H1 (cell line): ENCODE measurements around the gene INPP5A. TPM values are rescaled to one million over a fixed set of nuclear protein-coding genes. Genes with fewer than 3 reads are reported as not detected.

Experiments used
- CTCF ChIA-PET: fragments of 300-600 bp; sonication (Branson Sonifier 250); formaldehyde crosslinking; loops from one replicate; lab custom pipeline; 2021; ENCODE audit not compliant: partially characterized antibody; lab: Charles Lee
- POLR2A ChIA-PET: fragments of 300-600 bp; sonication (Branson Sonifier 250); formaldehyde crosslinking; loops from one replicate; lab custom pipeline; 2021; ENCODE audit warnings: inconsistent platforms; ENCODE audit not compliant: partially characterized antibody; lab: Charles Lee
- DNase-seq, 2 experiments: peaks; one replicate each; pipeline versions ENCODE4 v3.0.0 to v3.0.0-alpha.2; 2010 to 2022; ENCODE audit warnings: low spot score in 2 of 2, low read depth in 1 of 2, mixed read lengths in 1 of 2
- FAIRE-seq: peaks from 2 replicates; lab custom pipeline; 2011; peaks lifted over from hg19 to GRCh38; lab: Jason Lieb, UNC
- H2AFZ ChIP-seq: 2 replicates; pipeline ENCODE4 v1.8.1; 2012; ENCODE audit warnings: low read length, inconsistent platforms
- H2AK5ac ChIP-seq: 2 replicates; pipeline ENCODE4 v1.6.1; 2013; ENCODE audit warnings: low read depth, low read length
- H2BK120ac ChIP-seq: replicated peaks from 2 replicates; pipeline ENCODE3; 2013; ENCODE audit warnings: low read depth, low read length, inconsistent platforms
- H2BK12ac ChIP-seq: 2 replicates; pipeline ENCODE4 v1.6.1; 2013; ENCODE audit warnings: low read depth, low read length
- H2BK15ac ChIP-seq: 2 replicates; pipeline ENCODE4 v1.6.1; 2013; ENCODE audit warnings: low read length
- H2BK20ac ChIP-seq: 2 replicates; pipeline ENCODE4 v1.6.1; 2013; ENCODE audit warnings: low read length
- H2BK5ac ChIP-seq: 2 replicates; pipeline ENCODE4 v1.6.1; 2013; ENCODE audit warnings: low read depth, low read length
- H3K14ac ChIP-seq: 2 replicates; pipeline ENCODE4 v1.6.1; 2013; ENCODE audit warnings: inconsistent platforms; ENCODE audit not compliant: insufficient read length
- H3K18ac ChIP-seq: 2 replicates; pipeline ENCODE4 v1.6.1; 2013; ENCODE audit warnings: low read length; ENCODE audit errors: extremely low read depth
- H3K23ac ChIP-seq: 2 replicates; pipeline ENCODE4 v1.6.1; 2013; ENCODE audit warnings: inconsistent platforms; ENCODE audit not compliant: insufficient read length
- H3K23me2 ChIP-seq: 2 replicates; pipeline ENCODE4 v1.6.1; 2013; ENCODE audit warnings: low read depth, low read length
- H3K27ac ChIP-seq: 2 replicates; pipeline ENCODE4 v1.6.1; 2011; ENCODE audit warnings: low read depth, low read length, inconsistent platforms
- H3K27me3 ChIP-seq, 4 experiments: replicated peaks in 1 of 4; 1 replicate in 1 of 4; 2 replicates in 3 of 4; pipeline versions ENCODE4 v1.6.1 to v1.8.1; 2011 to 2013; ENCODE audit warnings: low read length in 3 of 4, mild to moderate bottlenecking in 3 of 4, inconsistent platforms in 2 of 4, mixed read lengths in 2 of 4, moderate library complexity in 1 of 4; ENCODE audit not compliant: control insufficient read depth in 3 of 4, insufficient read depth in 3 of 4; ENCODE audit errors: extremely low read depth in 1 of 4
- H3K36me3 ChIP-seq, 4 experiments: 2 replicates each; pipeline versions ENCODE4 v1.6.1 to v1.8.1; 2011 to 2013; ENCODE audit warnings: mild to moderate bottlenecking in 4 of 4, low read length in 3 of 4, moderate library complexity in 2 of 4, control low read depth in 1 of 4, inconsistent platforms in 1 of 4; ENCODE audit not compliant: insufficient read depth in 4 of 4, control insufficient read depth in 2 of 4
- H3K4ac ChIP-seq: replicated peaks from 2 replicates; pipeline ENCODE3; 2013; ENCODE audit warnings: low read length, low read depth, mixed read lengths, inconsistent platforms; ENCODE audit not compliant: insufficient read length
- H3K4me1 ChIP-seq, 4 experiments: replicated peaks in 1 of 4; 1 replicate in 1 of 4; 2 replicates in 3 of 4; pipeline versions ENCODE4 v1.6.1 to v1.8.1; 2011 to 2013; ENCODE audit warnings: low read length in 3 of 4, inconsistent platforms in 2 of 4, mixed read lengths in 1 of 4; ENCODE audit not compliant: insufficient read depth in 4 of 4, control insufficient read depth in 3 of 4
- H3K4me2 ChIP-seq, 2 experiments: 2 replicates each; pipeline versions ENCODE4 v1.6.1 to v1.8.1; 2011 to 2013; ENCODE audit warnings: low read depth in 2 of 2, low read length in 2 of 2, control low read depth in 1 of 2, inconsistent platforms in 1 of 2, mild to moderate bottlenecking in 1 of 2; ENCODE audit not compliant: insufficient read depth in 1 of 2
- H3K4me3 ChIP-seq, 4 experiments: fragments of 200-600, 300-600 bp in 1 of 4; sonication (generic), shearing (Covaris generic), sonication (Bioruptor Twin) in 1 of 4; 2 replicates each; pipeline versions ENCODE4 v1.5.1 to v1.8.1; 2011 to 2016; ENCODE audit warnings: low read length in 4 of 4, low read depth in 3 of 4, control low read depth in 2 of 4, inconsistent platforms in 2 of 4, mild to moderate bottlenecking in 2 of 4, mixed read lengths in 1 of 4, moderate library complexity in 1 of 4; ENCODE audit not compliant: insufficient read depth in 2 of 4; ENCODE audit errors: extremely low read depth in 1 of 4
- H3K56ac ChIP-seq: replicated peaks from 2 replicates; pipeline ENCODE3; 2013; ENCODE audit warnings: low read depth, mild to moderate bottlenecking, mixed read lengths, low read length, inconsistent platforms; ENCODE audit not compliant: insufficient read length
- H3K79me1 ChIP-seq: 2 replicates; pipeline ENCODE4 v1.6.1; 2013; ENCODE audit warnings: low read depth, low read length, control low read depth
- H3K79me2 ChIP-seq, 2 experiments: 2 replicates each; pipeline versions ENCODE4 v1.6.1 to v1.8.1; 2012 to 2013; ENCODE audit warnings: low read length in 2 of 2, mild to moderate bottlenecking in 2 of 2, inconsistent platforms in 1 of 2; ENCODE audit not compliant: insufficient read depth in 2 of 2, control insufficient read depth in 1 of 2
- H3K9ac ChIP-seq, 4 experiments: replicated peaks in 1 of 4; 1 replicate in 1 of 4; 2 replicates in 3 of 4; pipeline versions ENCODE4 v1.6.1 to v1.8.1; 2011 to 2013; ENCODE audit warnings: low read depth in 3 of 4, low read length in 3 of 4, control low read depth in 2 of 4, mild to moderate bottlenecking in 2 of 4, moderate library complexity in 2 of 4, inconsistent platforms in 1 of 4; ENCODE audit errors: extremely low read depth in 1 of 4
- H3K9me3 ChIP-seq, 2 experiments: 2 replicates each; pipeline versions ENCODE4 v1.6.1 to v1.8.1; 2012 to 2013; ENCODE audit warnings: mild to moderate bottlenecking in 2 of 2, moderate library complexity in 2 of 2, control low read depth in 1 of 2, inconsistent platforms in 1 of 2, low read depth in 1 of 2, low read length in 1 of 2, mixed read lengths in 1 of 2; ENCODE audit not compliant: insufficient read depth in 2 of 2
- H4K20me1 ChIP-seq, 2 experiments: replicated peaks in 1 of 2; 2 replicates each; pipeline versions ENCODE3 to v1.8.1; 2011 to 2013; ENCODE audit warnings: inconsistent platforms in 2 of 2, low read length in 2 of 2, mild to moderate bottlenecking in 1 of 2; ENCODE audit not compliant: insufficient read depth in 2 of 2, control insufficient read depth in 1 of 2
- H4K5ac ChIP-seq: 2 replicates; pipeline ENCODE4 v1.6.1; 2013; ENCODE audit warnings: low read length, low read depth, mixed read lengths, inconsistent platforms; ENCODE audit not compliant: insufficient read length
- H4K8ac ChIP-seq: 2 replicates; pipeline ENCODE4 v1.8.0; 2013; ENCODE audit warnings: mild to moderate bottlenecking, moderate library complexity, low read length, inconsistent platforms; ENCODE audit not compliant: insufficient read depth; ENCODE audit errors: extremely low read depth
- H4K91ac ChIP-seq: replicated peaks from 2 replicates; pipeline ENCODE3; 2013; ENCODE audit warnings: low read length, mixed read lengths, inconsistent platforms; ENCODE audit not compliant: insufficient read length
- RAD21 ChIP-seq, 2 experiments: IDR thresholded peaks in 1 of 2; conservative IDR thresholded peaks in 1 of 2; 2 replicates each; pipeline ENCODE4 v1.6.1; 2011; ENCODE audit warnings: low read depth in 2 of 2, low read length in 2 of 2, improper control_type of control experiment in 1 of 2, inconsistent platforms in 1 of 2, mild to moderate bottlenecking in 1 of 2, moderate library complexity in 1 of 2
- RFX5 ChIP-seq: IDR thresholded peaks from 2 replicates; pipeline ENCODE4 v1.6.1; 2011; ENCODE audit warnings: low read depth, low read length, improper control_type of control experiment, borderline replicate concordance
- WGBS, 2 experiments: shearing (Covaris generic) in 1 of 2; methylation state at CpG; one replicate each; pipeline versions ENCODE4 v1.1.6 to v1.1.7; 2013 to 2015; ENCODE audit warnings: low lambda C conversion rate in 2 of 2, mixed read lengths in 2 of 2, inconsistent platforms in 1 of 2, low coverage in 1 of 2, missing lambda C conversion rate in 1 of 2; ENCODE audit not compliant: insufficient replicate concordance in 2 of 2, insufficient coverage in 1 of 2, insufficient read length in 1 of 2; ENCODE audit errors: extremely low coverage in 1 of 2, missing lambda C conversion rate in 1 of 2; 5-methylcytosine and 5-hydroxymethylcytosine counted together
- polyA plus RNA-seq, 7 experiments: library from polyadenylated mRNA; depleted of rRNA in 3 of 7; stranded (reverse) in 5 of 7; unstranded in 2 of 7; fragments of >200 nt in 5 of 7; fragments of 200-250 nt in 2 of 7; gene quantifications; 1 replicate in 5 of 7; 2 replicates in 1 of 7; 4 replicates in 1 of 7; pipeline versions ENCODE4 v1.2.1 to v1.2.3, GENCODE V29; 2011 to 2013; ENCODE audit warnings: missing spikeins in 2 of 7, mixed read lengths in 2 of 7
- total RNA-seq: library from RNA; stranded (reverse); fragmentation: NEBNext Ultra II Directional; extraction: Animal tissue kit (Norgen Biotek cat#: 25700); gene quantifications from 2 replicates; pipeline ENCODE4 v1.2.1, GENCODE V29; 2021
- TF ChIP-seq, protein P1 (sequence below), 3 experiments: IDR thresholded peaks; 1 replicate in 2 of 3; 2 replicates in 1 of 3; pipeline versions ENCODE4 v1.5.1 to v1.6.1; 2011; ENCODE audit warnings: low read length in 3 of 3, mild to moderate bottlenecking in 3 of 3, inconsistent platforms in 2 of 3, low read depth in 1 of 3, moderate library complexity in 1 of 3; ENCODE audit not compliant: insufficient read depth in 1 of 3; ENCODE audit errors: control extremely low read depth in 1 of 3

Gene INPP5A
- total and polyA plus RNA-seq, 2 of the 8 experiments (the other 6 are each of a cell fraction or from before 2014, with no cell fraction given) = 19.7 to 27.5 TPM

DNA sequence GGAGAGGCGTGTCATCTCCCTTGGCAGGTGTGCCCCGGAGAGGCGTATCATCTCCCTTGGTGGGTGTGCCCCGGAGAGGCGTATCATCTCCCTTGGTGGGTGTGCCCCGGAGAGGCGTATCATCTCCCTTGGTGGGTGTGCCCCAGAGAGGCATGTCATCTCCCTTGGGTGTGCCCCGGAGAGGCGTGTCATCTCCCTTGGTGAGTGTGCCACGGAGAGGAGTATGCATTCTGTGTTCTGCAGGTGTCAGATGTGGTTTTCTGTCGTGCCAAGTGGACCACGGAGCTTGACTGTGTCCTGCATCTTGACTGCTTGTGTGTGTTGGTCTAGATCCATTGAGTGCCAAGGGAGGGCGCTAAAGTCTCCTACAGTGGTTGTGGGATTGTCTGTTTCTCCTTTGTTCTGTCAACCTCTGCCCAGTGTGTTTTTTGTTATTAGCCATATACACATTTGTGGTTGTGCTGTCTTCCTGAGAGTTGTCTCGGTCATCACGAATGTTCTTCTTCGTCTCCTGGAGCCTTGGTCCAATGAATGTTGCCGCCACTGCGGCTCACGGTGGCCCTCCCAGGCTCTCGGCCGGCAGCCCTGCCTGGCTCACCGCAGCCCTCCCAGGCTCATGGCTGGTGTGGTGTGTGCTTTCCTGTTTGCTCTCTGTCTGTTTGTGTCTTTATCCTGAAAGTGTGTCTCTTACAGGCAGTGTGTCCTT is 96.8 kb downstream of the INPP5A start:
- 83% methylated on average over 22 of the region's 22 CpGs; no CpG with 5 or more reads in 1 of the 2 experiments for WGBS, 2 experiments
- FAIRE-seq = peak; percentile 68
- TF ChIP-seq, protein P1, sequence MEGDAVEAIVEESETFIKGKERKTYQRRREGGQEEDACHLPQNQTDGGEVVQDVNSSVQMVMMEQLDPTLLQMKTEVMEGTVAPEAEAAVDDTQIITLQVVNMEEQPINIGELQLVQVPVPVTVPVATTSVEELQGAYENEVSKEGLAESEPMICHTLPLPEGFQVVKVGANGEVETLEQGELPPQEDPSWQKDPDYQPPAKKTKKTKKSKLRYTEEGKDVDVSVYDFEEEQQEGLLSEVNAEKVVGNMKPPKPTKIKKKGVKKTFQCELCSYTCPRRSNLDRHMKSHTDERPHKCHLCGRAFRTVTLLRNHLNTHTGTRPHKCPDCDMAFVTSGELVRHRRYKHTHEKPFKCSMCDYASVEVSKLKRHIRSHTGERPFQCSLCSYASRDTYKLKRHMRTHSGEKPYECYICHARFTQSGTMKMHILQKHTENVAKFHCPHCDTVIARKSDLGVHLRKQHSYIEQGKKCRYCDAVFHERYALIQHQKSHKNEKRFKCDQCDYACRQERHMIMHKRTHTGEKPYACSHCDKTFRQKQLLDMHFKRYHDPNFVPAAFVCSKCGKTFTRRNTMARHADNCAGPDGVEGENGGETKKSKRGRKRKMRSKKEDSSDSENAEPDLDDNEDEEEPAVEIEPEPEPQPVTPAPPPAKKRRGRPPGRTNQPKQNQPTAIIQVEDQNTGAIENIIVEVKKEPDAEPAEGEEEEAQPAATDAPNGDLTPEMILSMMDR (IDR thresholded peaks at IDR 0.05; ENCODE audit: control extremely low read depth in 1 of 3, insufficient read depth in 1 of 3, low read depth in 1 of 3, low read length in 3 of 3) = peak; percentile 48 to 71 (median 55)
- TF ChIP-seq RFX5 (no peak), RAD21 (IDR thresholded peaks at IDR 0.05 in 1 of 2, conservative IDR thresholded peaks at IDR 0.05 in 1 of 2; ENCODE audit: low read depth in 2 of 2, low read length in 2 of 2) (peak; percentile 34 to 40)
- TF ChIP-seq, all 59 proteins: peak for 2
- H3K27me3 ChIP-seq = no peaks in the 10 kb centered on the region
- no peak overlapping the region for H3K9ac ChIP-seq
- H2BK5ac ChIP-seq = no peak overlapping the region
- H3K23me2 ChIP-seq = no peaks in the 10 kb centered on the region
- no peak overlapping the region for H2BK20ac ChIP-seq
- CTCF ChIA-PET = interaction anchor here (0.8 to 5.8 kb wide), 21 partner anchors 9 to 412 kb away, joined by 3 to 88 read pairs (median 4); no protein-coding TSS in a partner anchor
- no peaks in the 10 kb centered on the region for H3K79me2 ChIP-seq
- no peak for DNase-seq
- no peak overlapping the region for H4K5ac ChIP-seq
- H3K23ac ChIP-seq = no peak overlapping the region
- no peak overlapping the region for H3K4ac ChIP-seq
- H4K91ac ChIP-seq = no peak overlapping the region
- H3K4me2 ChIP-seq = no peak overlapping the region
- peaks cover 0 to 2% (median 0%) of the 10 kb centered on the region in 4 experiments; a peak in 2 of 7 replicates for H3K4me1 ChIP-seq
- no peak overlapping the region for H3K4me3 ChIP-seq
- peaks cover 4 to 7% of the 10 kb centered on the region in 2 experiments for H4K20me1 ChIP-seq
- no peak overlapping the region; the same call in 1 of the 2 replicates for H3K18ac ChIP-seq
- peaks cover 3% of the 10 kb centered on the region; the same call in 1 of the 2 replicates for H3K79me1 ChIP-seq
- H3K36me3 ChIP-seq = no peaks in the 10 kb centered on the region
- no peak overlapping the region for H4K8ac ChIP-seq
- no peak overlapping the region for H3K14ac ChIP-seq
- no peak overlapping the region for H2BK120ac ChIP-seq
- no peak overlapping the region for H3K56ac ChIP-seq
- POLR2A ChIA-PET = interaction anchor here (1.1 kb wide), 1 partner anchor 9 kb away, joined by 3 read pairs; no protein-coding TSS in a partner anchor
- H3K27ac ChIP-seq = no peak overlapping the region
- H2BK12ac ChIP-seq = no peak overlapping the region
- no peak overlapping the region for H2AK5ac ChIP-seq
- H2AFZ ChIP-seq = no peak overlapping the region
- no peaks in the 10 kb centered on the region for H3K9me3 ChIP-seq
- no peak overlapping the region for H2BK15ac ChIP-seq
